CD8-positive, alpha-beta memory T cell (primary cell): Measurements from ENCODE around the gene AGBL4. TPM values are rescaled to one million over a fixed set of nuclear protein-coding genes. Genes with fewer than 3 reads are reported as not detected.

ENCODE experiments used
- CTCF ChIA-PET: fragments of 350-600 bp; sonication (Branson Sonifier 250); formaldehyde crosslinking; loops from one replicate; lab custom pipeline; 2021; ENCODE audit warnings: antibody characterized with exemption; lab: Charles Lee
- POLR2A ChIA-PET: fragments of 350-600 bp; sonication (Branson Sonifier 250); formaldehyde crosslinking; loops from one replicate; lab custom pipeline; 2021; ENCODE audit warnings: antibody characterized with exemption; lab: Charles Lee
- DNase-seq, 5 donors: peaks; one replicate each; pipeline versions ENCODE4 v3.0.0 to v3.0.0-alpha.2; 2020 to 2022; ENCODE audit warnings: mixed read lengths in 1 of 5
- H3K27ac ChIP-seq: one replicate; pipeline ENCODE4 v1.7.0; 2013; ENCODE audit warnings: low read depth, mild to moderate bottlenecking, low read length, moderate library complexity
- H3K27me3 ChIP-seq: 2 replicates; pipeline ENCODE4 v1.7.0; 2013; ENCODE audit warnings: low read length, mild to moderate bottlenecking; ENCODE audit not compliant: insufficient read depth, poor library complexity, severe bottlenecking
- H3K36me3 ChIP-seq: 2 replicates; pipeline ENCODE4 v1.7.0; 2013; ENCODE audit warnings: mild to moderate bottlenecking, low read length, moderate library complexity; ENCODE audit not compliant: insufficient read depth
- H3K4me1 ChIP-seq: 2 replicates; pipeline ENCODE4 v1.7.0; 2013; ENCODE audit warnings: mild to moderate bottlenecking, low read length, moderate library complexity; ENCODE audit not compliant: insufficient read depth
- H3K4me3 ChIP-seq: 2 replicates; pipeline ENCODE4 v1.7.0; 2013; ENCODE audit warnings: mild to moderate bottlenecking, low read length
- H3K9me3 ChIP-seq: 2 replicates; pipeline ENCODE4 v1.7.0; 2013; ENCODE audit warnings: mild to moderate bottlenecking, low read length
- H3K27ac Mint-ChIP-seq, 8 donors: one replicate each; pipeline ENCODE4 v1.8.0; 2020 to 2021; ENCODE audit warnings: mixed read lengths in 8 of 8, mild to moderate bottlenecking in 6 of 8, inconsistent platforms in 3 of 8, moderate library complexity in 3 of 8
- H3K27me3 Mint-ChIP-seq, 2 donors: one replicate each; pipeline ENCODE4 v1.8.0; 2020 to 2021; ENCODE audit warnings: mixed read lengths in 2 of 2, mild to moderate bottlenecking in 1 of 2, moderate library complexity in 1 of 2
- H3K36me3 Mint-ChIP-seq, 3 donors: one replicate each; pipeline ENCODE4 v1.8.0; 2020 to 2021; ENCODE audit warnings: mixed read lengths in 3 of 3, inconsistent platforms in 1 of 3, mild to moderate bottlenecking in 1 of 3
- H3K4me1 Mint-ChIP-seq, 3 donors: one replicate each; pipeline ENCODE4 v1.8.0; 2020 to 2021; ENCODE audit warnings: mixed read lengths in 3 of 3, inconsistent platforms in 1 of 3, mild to moderate bottlenecking in 1 of 3
- H3K4me3 Mint-ChIP-seq, 7 donors: one replicate each; pipeline ENCODE4 v1.8.0; 2020 to 2021; ENCODE audit warnings: mixed read lengths in 7 of 7, mild to moderate bottlenecking in 6 of 7, moderate library complexity in 4 of 7, inconsistent platforms in 2 of 7
- H3K9me3 Mint-ChIP-seq, 5 donors: one replicate each; pipeline ENCODE4 v1.8.0; 2020 to 2022; ENCODE audit warnings: mixed read lengths in 5 of 5, mild to moderate bottlenecking in 3 of 5, moderate library complexity in 2 of 5, inconsistent platforms in 1 of 5
- polyA plus RNA-seq: library from polyadenylated mRNA; unstranded; fragments of 300-500 nt; fragmentation: Illumina TruSeq; gene quantifications from one replicate; pipeline ENCODE4 v1.2.3, GENCODE V29; 2021
- total RNA-seq, 2 experiments: library from RNA; stranded (reverse); gene quantifications; one replicate each; pipeline ENCODE4 v1.2.3, GENCODE V29; 2021

Gene AGBL4
- total and polyA plus RNA-seq, 3 experiments from 2014 or later, result 0.22 TPM; not detected in 2

GRCh38 chr1:48878191-48878940 is 1145.4 kb downstream of the AGBL4 start:
- Mint-ChIP-seq H3K4me1 (no peaks in the 10 kb centered on the region), H3K4me3 (no peak overlapping the region), H3K27me3 (no peaks in the 10 kb centered on the region), H3K9me3 (peaks cover 0 to 2% (median 0%) of the 10 kb centered on the region in 5 donors), H3K27ac (no peak overlapping the region), H3K36me3 (no peaks in the 10 kb centered on the region)
- no peaks in the 10 kb centered on the region for H3K4me1 ChIP-seq
- H3K4me3 ChIP-seq, result no peak overlapping the region
- H3K36me3 ChIP-seq, result no peaks in the 10 kb centered on the region
- ChIA-PET CTCF (no interaction called here), POLR2A (no interaction called here)
- no peak for DNase-seq
- no peaks in the 10 kb centered on the region for H3K9me3 ChIP-seq
- no peaks in the 10 kb centered on the region for H3K27me3 ChIP-seq
- H3K27ac ChIP-seq, result no peak overlapping the region

- Histone ChIP-seq H3K27me3 (no peaks in the 10 kb centered on the region), H3K27ac (no peak overlapping the region), H3K9me3 (no peaks in the 10 kb centered on the region), H3K36me3 (no peaks in the 10 kb centered on the region), H3K4me3 (no peak overlapping the region), H3K4me1 (no peaks in the 10 kb centered on the region)
- ChIA-PET POLR2A (no interaction called here), CTCF (no interaction called here)
- H3K36me3 Mint-ChIP-seq, result no peaks in the 10 kb centered on the region
- peaks cover 0 to 3% (median 0%) of the 10 kb centered on the region in 5 donors for H3K9me3 Mint-ChIP-seq
- H3K27ac Mint-ChIP-seq, result no peak overlapping the region
- no peak overlapping the region for H3K4me3 Mint-ChIP-seq
- H3K4me1 Mint-ChIP-seq, result no peaks in the 10 kb centered on the region
- DNase-seq, result no peak
- no peaks in the 10 kb centered on the region for H3K27me3 Mint-ChIP-seq
These were observed 1147.4 kb downstream of the AGBL4 start for GRCh38 chr1:48876330-48876785.

GRCh38 chr1:48875552-48876329 is 1148.0 kb downstream of the AGBL4 start:
- DNase-seq, result no peak
- ChIA-PET CTCF (no interaction called here), POLR2A (no interaction called here)
- H3K27me3 Mint-ChIP-seq, result no peaks in the 10 kb centered on the region
- H3K4me3 ChIP-seq, result no peak overlapping the region
- no peaks in the 10 kb centered on the region for H3K4me1 ChIP-seq
- H3K27me3 ChIP-seq, result no peaks in the 10 kb centered on the region
- H3K27ac Mint-ChIP-seq, result no peak overlapping the region
- H3K4me3 Mint-ChIP-seq, result no peak overlapping the region
- H3K36me3 ChIP-seq, result no peaks in the 10 kb centered on the region
- H3K36me3 Mint-ChIP-seq, result no peaks in the 10 kb centered on the region
- peaks cover 0 to 3% (median 0%) of the 10 kb centered on the region in 5 donors for H3K9me3 Mint-ChIP-seq
- no peaks in the 10 kb centered on the region for H3K9me3 ChIP-seq
- H3K4me1 Mint-ChIP-seq, result no peaks in the 10 kb centered on the region
- no peak overlapping the region for H3K27ac ChIP-seq

GRCh38 chr1:48873944-48874343 is 1149.8 kb downstream of the AGBL4 start:
- peaks cover 0 to 3% (median 0%) of the 10 kb centered on the region in 5 donors for H3K9me3 Mint-ChIP-seq
- CTCF ChIA-PET, result no interaction called here
- H3K4me3 Mint-ChIP-seq, result no peak overlapping the region
- no peak overlapping the region for H3K4me3 ChIP-seq
- H3K27ac Mint-ChIP-seq, result no peak overlapping the region
- H3K27me3 ChIP-seq, result no peaks in the 10 kb centered on the region
- POLR2A ChIA-PET, result no interaction called here
- H3K4me1 ChIP-seq, result no peaks in the 10 kb centered on the region
- no peak for DNase-seq
- no peak overlapping the region for H3K27ac ChIP-seq
- no peaks in the 10 kb centered on the region for H3K36me3 Mint-ChIP-seq
- H3K27me3 Mint-ChIP-seq, result no peaks in the 10 kb centered on the region
- no peaks in the 10 kb centered on the region for H3K36me3 ChIP-seq
- no peaks in the 10 kb centered on the region for H3K9me3 ChIP-seq
- no peaks in the 10 kb centered on the region for H3K4me1 Mint-ChIP-seq

GRCh38 chr1:48870596-48870995 is 1153.2 kb downstream of the AGBL4 start:
- Histone ChIP-seq H3K27me3 (no peaks in the 10 kb centered on the region), H3K4me1 (no peaks in the 10 kb centered on the region), H3K9me3 (no peaks in the 10 kb centered on the region), H3K36me3 (no peaks in the 10 kb centered on the region), H3K27ac (no peak overlapping the region), H3K4me3 (no peak overlapping the region)
- no peaks in the 10 kb centered on the region for H3K27me3 Mint-ChIP-seq
- DNase-seq, result no peak
- POLR2A ChIA-PET, result no interaction called here
- no peaks in the 10 kb centered on the region for H3K4me1 Mint-ChIP-seq
- H3K4me3 Mint-ChIP-seq, result no peak overlapping the region
- H3K27ac Mint-ChIP-seq, result no peak overlapping the region
- CTCF ChIA-PET, result no interaction called here
- no peaks in the 10 kb centered on the region for H3K36me3 Mint-ChIP-seq
- H3K9me3 Mint-ChIP-seq, result peaks cover 0 to 3% (median 0%) of the 10 kb centered on the region in 5 donors

- H3K36me3 Mint-ChIP-seq, result no peaks in the 10 kb centered on the region
These were observed 1154.4 kb downstream of the AGBL4 start for GRCh38 chr1:48869116-48869893.

GRCh38 chr1:48864913-48865312 is 1158.8 kb downstream of the AGBL4 start:
- no peak overlapping the region for H3K4me3 Mint-ChIP-seq
- H3K27me3 ChIP-seq, result no peaks in the 10 kb centered on the region
- no peak overlapping the region for H3K4me3 ChIP-seq
- H3K9me3 Mint-ChIP-seq, result peaks cover 2 to 18% (median 13%) of the 10 kb centered on the region in 5 donors
- DNase-seq, result no peak
- no peaks in the 10 kb centered on the region for H3K36me3 ChIP-seq
- H3K27ac Mint-ChIP-seq, result no peak overlapping the region
- H3K27me3 Mint-ChIP-seq, result peaks cover 0 to 1% of the 10 kb centered on the region in 2 donors
- CTCF ChIA-PET, result no interaction called here
- POLR2A ChIA-PET, result no interaction called here
- no peaks in the 10 kb centered on the region for H3K36me3 Mint-ChIP-seq
- no peaks in the 10 kb centered on the region for H3K4me1 Mint-ChIP-seq
- no peaks in the 10 kb centered on the region for H3K9me3 ChIP-seq
- H3K4me1 ChIP-seq, result no peaks in the 10 kb centered on the region
- H3K27ac ChIP-seq, result no peak overlapping the region

More at GRCh38 chr1:48869116-48869893, 1154.4 kb downstream of the AGBL4 start:
- Histone ChIP-seq H3K36me3 (no peaks in the 10 kb centered on the region), H3K27me3 (no peaks in the 10 kb centered on the region), H3K4me3 (no peak overlapping the region), H3K27ac (no peak overlapping the region), H3K4me1 (no peaks in the 10 kb centered on the region), H3K9me3 (no peaks in the 10 kb centered on the region)
- no peak for DNase-seq
- ChIA-PET POLR2A (no interaction called here), CTCF (no interaction called here)
- Mint-ChIP-seq H3K27me3 (no peaks in the 10 kb centered on the region), H3K4me1 (no peaks in the 10 kb centered on the region), H3K4me3 (no peak overlapping the region), H3K9me3 (peaks cover 0 to 3% (median 0%) of the 10 kb centered on the region in 5 donors), H3K27ac (no peak overlapping the region)
